Dedifferentiated amniotic fluid mesenchymal stem cell (primary cell): ENCODE data around the gene RPS6KA1.
"Not testable (repeated sequence)": the region's sequence is repeated elsewhere in the genome, so short reads cannot be mapped to it uniquely, and the experiment has no call there.

ENCODE experiments used
- DNase-seq: peaks from one replicate; pipeline ENCODE4 v3.0.0-alpha.2; 2016; ENCODE audit errors: extremely low spot score

The RPS6KA1 gene

DNA sequence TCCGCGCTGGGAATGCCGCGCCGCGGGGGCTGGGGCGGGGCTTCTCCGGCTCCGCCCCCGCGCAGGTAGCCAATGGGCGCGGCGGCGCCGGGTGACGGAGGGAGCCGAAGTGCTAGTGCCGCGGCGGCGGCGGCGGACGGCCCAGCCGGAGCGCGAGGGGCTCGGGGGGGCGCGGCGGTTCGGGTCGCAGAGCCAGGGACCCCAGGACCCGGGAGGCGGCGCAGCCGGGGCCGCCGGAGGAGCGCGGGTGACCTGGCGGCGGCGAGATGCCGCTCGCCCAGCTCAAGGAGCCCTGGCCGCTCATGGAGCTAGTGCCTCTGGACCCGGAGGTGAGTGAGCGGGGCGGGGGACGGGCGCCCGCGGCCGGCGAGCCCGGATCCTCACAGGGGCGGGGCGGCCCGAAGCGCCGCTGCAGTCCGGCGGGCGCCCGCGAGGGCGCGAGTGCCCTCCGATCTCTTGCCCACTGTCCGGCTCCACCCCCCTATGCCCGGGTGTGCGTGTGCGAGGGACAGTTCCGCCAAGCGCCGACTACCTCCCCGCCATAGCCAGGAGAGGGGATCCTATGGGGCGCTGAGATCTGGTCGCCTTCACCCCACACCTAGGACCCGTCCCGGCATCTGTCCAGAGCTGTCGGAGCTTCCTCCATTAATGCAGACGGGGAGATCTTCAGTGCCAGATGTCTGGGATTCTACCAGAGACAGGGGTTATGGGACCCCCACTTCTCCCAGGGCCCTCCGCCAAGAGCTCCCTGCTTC, at the start of gene RPS6KA1:
Gene RPS6KA1 (plus strand): TSS at position 107 of the 755 bp plus-strand sequence. CDS start 160 bp downstream, at position 267.
- DNase-seq = no peak

DNA sequence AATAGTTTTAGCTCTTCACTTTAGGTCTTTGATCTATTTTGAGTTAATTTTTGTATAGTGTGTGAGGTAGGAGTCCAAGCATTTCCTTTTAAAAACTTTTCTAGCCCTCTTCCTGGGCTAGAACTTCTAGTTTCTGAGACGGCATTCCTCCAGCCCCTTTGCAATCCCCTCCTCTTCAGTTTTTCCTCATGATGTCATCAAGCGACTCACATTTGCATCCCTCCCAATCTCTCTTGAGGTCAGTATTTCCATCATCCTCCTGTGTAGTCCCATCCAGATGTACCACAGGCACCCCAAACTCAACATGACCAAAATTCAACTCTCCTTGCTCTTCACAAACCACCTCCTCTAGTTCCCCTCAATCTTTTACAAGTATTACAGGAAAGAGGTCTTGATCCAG, 46.6 kb upstream of the RPS6KA1 start:
- DNase-seq = no peak

DNA sequence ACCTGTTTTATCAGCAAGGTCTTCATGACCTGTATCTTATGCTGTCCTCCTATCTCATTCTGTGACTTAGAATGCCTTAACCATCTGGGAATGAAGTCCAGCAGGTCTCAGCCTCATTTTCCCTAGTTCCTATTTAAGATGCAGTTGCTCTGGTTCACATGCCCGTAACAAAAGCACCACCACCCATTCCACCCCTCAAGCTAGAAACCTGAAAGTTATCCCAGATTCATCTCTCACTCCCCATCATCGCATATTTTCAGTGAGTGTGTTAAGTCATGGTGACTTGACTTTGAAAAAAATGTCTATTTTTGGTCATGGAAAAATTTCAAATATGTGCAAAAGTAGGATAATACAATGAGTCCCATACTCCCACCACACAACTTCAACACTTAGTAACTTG, 45.6 kb upstream of the RPS6KA1 start:
- peak; percentile 33 for DNase-seq

DNA sequence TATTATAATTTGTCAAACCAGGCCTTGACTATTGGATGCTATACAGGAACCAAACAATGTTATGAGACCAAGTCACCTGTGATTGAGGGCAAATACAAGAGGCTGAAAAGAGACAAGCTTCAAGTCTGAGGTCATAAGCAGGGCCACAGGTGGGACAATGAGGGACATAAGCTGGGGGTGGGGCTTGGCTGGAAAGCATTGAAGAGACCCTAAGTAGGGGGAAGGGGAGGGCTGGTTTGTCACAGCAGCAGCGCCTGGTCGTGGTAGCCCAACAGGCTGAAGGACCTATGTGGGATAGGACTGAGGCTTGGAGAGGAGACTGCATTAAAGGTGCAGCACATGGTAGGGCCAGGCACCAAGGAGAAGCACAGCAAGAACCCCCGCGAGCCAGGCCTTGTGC, 39.4 kb upstream of the RPS6KA1 start:
- no peak for DNase-seq

DNA sequence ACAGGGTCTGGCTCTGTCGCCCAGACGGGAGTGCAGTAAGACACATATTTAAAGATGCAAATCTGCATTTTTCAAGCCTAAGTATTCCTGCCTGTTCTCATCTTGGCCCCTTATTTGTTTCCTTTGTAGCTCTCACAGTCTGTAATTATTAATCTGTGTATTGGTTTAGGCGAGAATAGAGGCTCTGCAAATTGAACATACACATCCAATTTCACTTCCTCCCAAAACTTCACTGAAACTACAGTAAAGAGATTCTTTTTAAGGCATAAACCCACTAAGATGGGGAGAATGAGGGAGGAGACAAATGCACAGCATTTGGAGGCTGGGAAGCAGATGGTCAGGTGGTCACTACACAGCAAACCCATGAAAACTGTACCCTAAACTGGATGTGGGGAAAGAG, 36.3 kb upstream of the RPS6KA1 start:
- DNase-seq = no peak

DNA sequence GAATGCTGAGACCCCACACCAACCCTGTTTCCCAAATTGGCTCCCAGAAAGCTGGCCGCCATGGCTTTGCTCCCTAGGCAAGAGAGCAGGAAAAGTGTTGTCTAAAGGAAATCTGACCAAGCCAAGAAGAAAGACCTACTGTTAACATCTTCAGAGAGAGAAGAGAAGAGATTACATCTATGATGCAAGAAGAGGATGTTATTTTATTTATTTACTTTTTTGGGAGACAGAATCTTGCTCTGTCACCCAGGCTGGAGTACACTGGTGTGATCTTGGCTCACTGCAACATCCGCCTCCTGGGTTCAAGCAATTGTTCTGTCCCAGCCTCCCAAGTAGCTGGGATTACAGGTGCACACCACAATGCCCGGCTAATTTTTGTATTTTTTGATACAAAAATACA, 35.6 kb upstream of the RPS6KA1 start:
- no peak for DNase-seq

DNA sequence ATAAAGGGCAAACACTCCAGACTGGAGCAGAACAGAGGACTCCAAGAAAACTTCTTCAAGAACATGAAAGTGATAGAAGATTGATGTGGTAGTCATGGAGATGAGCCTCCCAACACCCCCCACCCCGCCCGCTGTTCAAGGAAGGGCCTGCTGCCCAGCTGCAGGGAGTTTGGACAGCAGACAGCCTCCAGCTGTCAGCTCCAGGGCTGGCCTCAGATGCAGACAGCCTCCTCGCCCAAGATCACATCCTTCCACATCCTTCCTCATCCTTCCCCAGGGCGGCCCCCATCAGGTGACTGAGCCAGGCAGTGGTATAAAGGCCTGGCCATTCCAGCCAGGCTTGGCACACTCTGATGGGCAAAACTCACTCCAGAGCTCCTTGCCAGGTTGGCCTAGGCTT, 32.7 kb upstream of the RPS6KA1 start:
- no peak for DNase-seq

DNA sequence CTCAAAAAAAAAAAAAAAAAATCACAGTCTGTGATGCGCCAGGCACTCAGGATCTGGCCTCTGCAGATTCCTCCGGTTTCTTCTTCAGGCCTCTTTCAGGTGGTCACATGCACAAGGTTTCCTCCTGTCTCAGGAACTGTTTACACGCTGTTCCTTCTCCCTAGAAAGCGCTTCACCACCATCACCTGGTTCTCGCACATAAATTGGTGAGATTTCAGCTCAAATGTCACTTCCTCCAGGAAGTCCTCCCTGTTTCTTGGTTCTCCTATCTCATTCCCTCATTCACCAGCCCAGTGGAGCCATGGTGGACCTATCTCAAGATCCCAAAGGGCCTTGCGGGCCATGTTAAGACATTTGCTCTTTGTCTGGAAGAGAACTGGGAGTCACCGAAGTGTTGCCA, 30.7 kb upstream of the RPS6KA1 start:
- DNase-seq = no peak

DNA sequence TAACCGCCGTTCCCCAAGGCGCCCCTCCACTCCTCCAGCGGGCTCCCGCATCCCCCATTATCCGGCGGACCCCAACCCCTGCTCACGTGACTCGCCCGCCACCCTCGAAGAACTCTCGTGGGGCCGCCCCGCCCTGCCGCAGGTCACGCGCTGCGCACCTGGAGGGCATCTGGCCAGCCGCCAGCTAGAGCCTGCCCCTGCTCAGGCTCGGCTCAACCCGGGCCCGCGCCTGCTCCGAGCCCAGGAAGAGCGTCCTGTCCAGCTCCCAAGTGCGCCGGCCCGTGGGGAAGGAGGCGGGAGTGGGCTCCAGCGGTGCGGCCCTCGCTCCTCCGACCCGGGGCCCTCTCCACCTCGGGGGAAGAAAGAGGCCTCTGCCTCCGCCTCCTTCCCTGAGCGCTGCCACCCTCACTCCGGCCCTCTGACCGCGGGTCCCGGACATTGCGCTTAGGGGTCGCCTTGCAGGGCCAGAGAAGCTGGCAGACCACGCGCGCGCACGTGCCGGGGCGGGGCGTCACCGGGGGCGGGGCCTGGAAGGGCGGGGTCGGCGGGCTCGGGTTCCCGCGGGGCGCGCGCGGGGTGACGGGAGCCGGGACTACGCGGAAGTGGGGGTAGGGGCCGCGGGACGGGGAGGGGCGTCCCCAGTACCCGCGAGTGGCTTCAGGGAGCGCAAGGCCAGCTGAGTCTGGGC, 28.9 kb upstream of the RPS6KA1 start:
- DNase-seq = peak; percentile 58

DNA sequence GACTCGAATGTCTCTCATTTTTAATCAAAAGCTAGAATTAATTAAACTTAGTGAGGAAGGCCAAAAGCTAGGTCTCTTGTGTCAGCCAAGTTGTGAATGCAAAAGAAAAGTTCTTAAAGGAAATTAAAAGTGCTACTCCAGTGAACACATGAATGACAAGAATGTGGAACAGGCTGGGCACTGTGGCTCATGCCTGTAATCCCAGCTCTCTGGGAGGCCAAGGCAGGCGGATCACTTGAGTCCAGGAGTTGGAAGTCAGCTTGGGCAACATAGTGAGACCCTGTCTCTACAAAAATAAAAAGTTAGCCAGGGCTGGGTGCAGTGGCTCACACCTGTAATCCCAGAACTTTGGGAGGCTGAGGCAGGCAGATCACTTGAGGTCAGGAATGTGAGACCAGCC, 18.9 kb upstream of the RPS6KA1 start:
- not testable (repeated sequence) for DNase-seq

DNA sequence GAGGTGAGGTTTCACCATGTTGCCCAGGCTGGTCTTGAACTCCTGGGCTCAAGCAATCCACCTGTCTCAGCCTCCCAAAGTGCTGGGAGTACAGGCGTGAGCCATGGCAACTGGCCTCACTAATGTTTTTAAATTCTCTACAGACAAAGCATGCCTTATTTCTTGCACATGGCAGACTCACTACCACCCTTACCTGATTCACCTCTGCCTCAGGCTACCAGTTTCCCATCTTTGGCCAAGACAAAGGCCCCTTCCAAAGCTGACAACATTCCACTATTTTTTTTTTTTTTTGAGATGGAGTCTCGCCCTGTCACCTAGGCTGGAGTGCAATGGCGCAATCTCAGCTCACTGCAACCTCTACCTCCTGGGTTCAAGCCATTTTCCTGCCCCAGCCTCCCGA, 13.7 kb upstream of the RPS6KA1 start:
- DNase-seq = not testable (repeated sequence)

DNA sequence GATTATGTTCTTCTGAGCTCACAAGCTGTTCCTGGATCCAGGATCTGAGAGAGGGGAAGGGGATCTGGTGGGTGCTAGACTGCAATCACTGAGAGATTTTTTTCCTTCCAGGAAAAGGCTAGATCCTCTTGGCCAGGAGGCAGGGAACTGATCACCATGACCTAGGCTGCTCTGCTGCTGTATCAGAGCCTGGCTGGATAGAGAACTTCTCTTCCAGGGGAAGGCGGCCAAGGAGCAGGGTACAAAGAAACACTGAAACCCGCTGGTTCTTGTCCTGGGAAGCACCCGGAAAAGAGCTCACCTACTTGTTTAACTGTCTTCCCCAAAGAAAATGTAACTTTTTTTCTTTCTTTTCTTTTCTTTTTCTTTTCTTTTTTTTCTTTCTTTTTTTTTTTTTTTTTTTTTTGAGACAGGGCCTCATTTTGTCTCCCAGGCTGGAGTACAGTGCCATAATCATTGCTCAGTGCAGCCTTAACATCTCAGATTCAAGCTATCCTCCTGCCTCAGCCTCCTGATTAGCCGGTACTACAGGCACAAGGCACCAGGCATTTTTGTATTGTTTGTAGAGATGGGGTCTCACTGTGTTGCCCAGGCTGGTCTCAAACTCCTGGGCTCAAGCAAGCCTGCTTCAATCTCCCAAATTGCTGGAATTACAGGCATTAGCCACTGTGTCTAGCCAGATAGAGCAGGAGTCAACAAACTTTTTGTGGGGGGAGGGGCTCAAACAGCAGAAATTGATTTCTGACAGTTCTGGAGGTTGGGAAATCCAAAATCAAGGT, 12.4 kb upstream of the RPS6KA1 start:
- no peak for DNase-seq

DNA sequence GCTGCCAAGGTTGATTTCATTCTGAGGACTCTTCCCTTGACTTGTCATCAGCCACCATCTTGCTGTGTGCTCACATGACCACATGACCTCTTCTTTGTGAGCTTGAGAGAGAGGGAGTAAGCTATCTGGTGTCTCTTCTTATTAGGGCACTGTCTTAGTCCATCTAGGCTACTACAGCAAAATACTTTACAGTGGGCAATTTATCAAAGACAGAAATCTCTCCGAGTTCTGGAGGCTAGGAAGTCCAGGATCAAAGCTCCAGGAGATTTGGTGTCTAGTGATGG, 11.9 kb upstream of the RPS6KA1 start:
- no peak for DNase-seq

DNA sequence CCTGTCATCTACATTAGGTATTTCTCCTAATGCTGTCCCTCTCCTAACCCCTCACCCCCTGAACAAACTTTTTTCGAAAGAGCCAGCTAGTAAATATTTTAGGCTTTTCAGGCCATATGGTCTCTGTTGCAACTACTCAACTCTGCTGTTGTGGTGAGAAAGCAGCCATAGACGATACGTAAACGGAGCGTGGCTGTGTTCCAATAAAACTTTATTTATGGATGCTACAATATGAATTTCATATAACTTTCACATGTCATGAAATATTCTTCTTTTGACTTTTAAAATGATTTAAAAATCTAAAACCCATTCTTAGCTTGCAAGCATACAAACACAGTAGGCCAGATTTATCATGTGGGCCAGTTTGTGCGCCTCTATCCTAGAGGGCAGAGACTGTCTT, 11.2 kb upstream of the RPS6KA1 start:
- DNase-seq = no peak

DNA sequence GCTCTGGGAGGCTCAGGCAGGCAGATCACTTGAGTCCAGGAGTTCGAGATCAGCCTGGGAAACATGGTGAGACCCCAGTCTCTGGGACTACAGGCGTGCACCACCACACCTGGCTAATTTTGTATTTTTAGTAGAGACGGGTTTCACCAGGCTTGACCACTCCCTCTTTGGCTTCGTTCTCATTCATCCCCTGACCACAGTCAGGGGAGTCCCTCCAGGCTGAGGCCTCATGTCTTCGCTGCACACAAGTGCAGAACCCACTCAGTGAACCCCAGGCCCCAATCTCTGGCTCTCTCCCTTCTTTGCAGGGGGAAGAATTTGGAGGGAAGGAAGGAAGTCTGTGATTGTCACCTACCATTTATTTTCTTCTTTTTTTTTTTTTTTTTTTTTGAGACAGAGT, 9.2 kb upstream of the RPS6KA1 start:
- DNase-seq = no peak

DNA sequence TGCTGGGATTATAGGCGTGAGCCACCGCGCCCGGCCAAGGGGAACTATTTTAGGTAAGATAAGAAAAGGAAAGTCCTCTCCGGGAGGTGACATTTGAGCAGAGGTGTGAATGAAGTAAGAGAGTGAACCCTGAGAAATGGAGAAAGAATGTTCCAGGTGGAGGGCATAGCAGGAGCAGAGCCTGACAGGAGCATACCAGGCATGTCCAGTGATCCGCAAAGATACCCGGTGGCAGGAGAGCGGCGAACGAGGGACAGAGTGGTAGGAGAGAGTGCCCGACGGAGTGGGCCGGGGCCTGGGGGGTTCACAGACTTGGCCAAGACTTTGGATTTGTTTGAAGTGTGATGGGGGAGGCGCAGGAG, 7.9 kb upstream of the RPS6KA1 start:
- DNase-seq = no peak

DNA sequence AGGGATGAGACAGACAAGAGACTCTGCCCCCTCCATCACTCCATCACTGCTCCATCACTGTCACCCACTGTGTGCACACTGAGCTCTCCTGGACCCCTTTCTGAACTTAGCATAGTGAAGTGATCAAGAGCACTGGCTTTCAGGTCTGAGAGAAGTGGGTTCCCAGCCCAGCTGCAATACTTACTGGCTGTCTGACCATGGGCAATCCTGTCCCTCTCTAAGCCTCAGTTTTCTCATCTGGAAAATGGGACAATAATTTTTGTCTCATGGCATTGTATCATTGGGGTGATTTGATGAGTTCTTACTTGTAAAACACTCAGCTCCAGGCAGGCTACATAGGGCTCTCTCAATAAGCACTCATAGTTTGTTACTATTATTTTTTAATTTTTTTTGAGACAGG, 7.5 kb upstream of the RPS6KA1 start:
- DNase-seq = no peak

DNA sequence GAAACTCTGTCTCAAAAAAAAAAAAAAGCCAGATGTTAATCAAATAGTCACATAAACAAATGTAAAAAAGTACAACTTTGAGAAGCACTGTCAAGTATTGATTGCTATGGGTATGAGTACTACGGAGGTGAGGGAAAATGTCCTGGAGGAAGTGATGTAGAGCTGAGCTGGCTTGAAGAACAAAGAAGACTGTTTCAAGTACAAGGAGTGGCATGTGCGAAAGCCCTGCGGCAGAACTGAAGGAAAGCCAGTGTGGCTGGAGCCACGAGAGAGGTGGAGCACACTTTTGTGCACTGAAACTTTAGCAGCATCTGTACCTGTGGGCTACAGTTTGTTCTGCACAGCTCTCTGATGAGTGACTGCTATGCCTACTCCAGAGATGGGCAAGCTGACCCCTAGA, 5.4 kb upstream of the RPS6KA1 start:
- DNase-seq = no peak

DNA sequence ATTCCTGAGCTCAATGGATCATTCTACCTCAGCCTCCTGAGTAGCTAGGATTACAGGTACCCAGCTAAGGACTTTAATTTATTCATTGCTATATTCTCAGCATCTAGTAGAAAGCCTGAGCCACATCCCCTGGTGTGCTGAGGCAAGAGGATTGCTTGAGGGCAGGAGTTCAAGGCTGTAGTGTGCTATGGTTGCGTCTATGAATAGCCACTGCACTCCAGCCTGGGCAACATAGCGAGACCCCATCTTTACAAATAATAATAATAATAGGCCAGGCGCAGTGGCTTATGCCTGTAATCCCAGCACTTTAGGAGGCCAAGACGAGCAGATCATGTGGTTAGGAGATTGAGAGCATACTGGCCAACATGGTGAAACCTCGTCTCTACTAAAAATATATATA, 3.3 kb upstream of the RPS6KA1 start:
- no peak for DNase-seq

DNA sequence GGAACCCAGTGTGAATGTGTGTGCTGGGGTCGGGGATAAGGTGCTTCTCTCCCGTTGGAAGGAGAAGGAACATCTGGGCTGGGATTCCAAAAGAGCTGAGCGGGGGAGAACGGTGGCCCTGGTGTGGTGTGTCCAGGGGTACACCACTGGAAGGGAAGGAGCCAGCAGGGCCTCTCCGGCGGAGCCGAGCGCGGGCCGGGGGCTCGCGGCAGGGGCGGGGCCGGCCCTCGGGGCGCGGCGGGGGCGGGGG, 231 bp upstream of the RPS6KA1 start:
- no peak for DNase-seq

DNA sequence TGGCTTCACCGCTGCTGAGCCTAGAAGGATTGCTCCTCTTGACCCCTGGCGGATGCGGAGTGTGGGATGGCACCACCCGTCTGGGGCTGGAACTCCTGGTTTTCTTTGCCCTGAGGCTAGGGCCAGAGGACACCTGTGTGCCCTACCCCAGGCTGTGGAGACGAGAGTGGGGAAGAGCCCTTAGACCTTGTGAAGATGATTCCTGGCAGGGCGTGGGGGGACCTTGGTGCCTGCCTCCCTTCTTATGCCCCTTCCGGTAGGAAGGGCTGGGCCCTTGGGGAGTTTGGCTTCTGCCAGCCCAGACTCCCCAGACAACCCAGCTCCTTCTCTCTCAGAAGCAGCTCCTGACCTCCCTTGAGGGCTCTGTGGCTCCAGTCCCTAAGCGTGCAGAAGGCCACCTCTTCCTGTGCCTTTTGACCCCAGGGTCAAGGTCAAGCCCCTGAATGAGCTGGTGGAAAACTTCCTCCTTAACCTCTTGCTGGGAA, 891 bp downstream of the RPS6KA1 start:
- DNase-seq = no peak

DNA sequence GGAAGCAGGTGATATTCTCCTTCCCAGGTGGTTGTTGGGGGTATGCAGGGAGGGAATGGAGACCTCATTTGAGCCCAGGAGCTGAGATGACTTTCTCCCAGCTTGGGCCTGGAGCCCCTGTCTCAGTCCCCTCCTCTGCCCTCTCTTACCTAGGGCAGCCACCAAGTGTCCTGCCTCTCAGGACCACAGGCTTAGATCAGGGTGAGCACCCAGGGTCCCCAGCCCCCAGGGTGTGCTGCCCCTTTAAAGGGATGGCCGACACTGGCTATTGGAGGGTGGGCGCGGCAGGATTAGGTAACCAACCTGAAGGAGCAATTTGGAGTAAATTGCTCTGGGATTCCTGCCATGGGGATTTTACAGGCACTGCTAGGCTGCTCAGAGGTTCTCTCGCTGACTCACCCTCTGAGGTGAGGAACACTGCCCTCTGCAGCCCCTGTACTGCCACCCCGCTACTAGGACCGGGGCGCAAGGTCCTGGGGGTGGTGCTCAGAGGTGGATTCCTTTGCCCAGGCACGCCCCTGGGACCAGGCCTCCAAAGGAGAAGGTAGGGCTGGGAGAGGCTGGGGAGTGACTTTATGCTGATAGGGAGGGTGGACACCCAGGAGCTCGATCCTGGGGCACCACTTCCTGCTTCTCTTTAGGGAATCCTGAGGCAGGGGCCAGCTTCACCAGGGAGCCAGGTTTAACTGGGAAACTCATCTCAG, 1.5 kb downstream of the RPS6KA1 start:
- DNase-seq = no peak
